ENCODE measurements around the gene MAP1A. TPM values are rescaled to one million over a fixed set of nuclear protein-coding genes. Genes with fewer than 3 reads are reported as not detected.

MAP1A gene
- total and polyA plus RNA-seq, 5 donors: 29.7 to 87.6 (median 49.5) TPM

GRCh38 chr15:43522247-43522646 lies 4.8 kb downstream of the MAP1A start:
- 83% methylated on average over 9 of the region's 9 CpGs for WGBS
- Histone ChIP-seq H3K4me1 (ENCODE audit: control insufficient read depth, insufficient read depth, low read length) (no peaks in the 10 kb centered on the region), H3K27ac (ENCODE audit: low read length) (no peak overlapping the region), H3K4me3 (ENCODE audit: low read length) (no peak overlapping the region), H3K27me3 (ENCODE audit: control insufficient read depth, insufficient read depth) (no peaks in the 10 kb centered on the region), H3K9me3 (ENCODE audit: control insufficient read depth, low read length) (no peaks in the 10 kb centered on the region)
- no peak for ATAC-seq
- no peak for DNase-seq
- intact Hi-C loops (cut with DNase I): no loop called here

GRCh38 chr15:43523646-43524045 lies 6.2 kb downstream of the MAP1A start:
- H3K4me3 ChIP-seq (ENCODE audit: low read length): no peak overlapping the region
- H3K4me1 ChIP-seq (ENCODE audit: control insufficient read depth, insufficient read depth, low read length): no peaks in the 10 kb centered on the region
- DNase-seq: no peak
- no peaks in the 10 kb centered on the region for H3K9me3 ChIP-seq (ENCODE audit: control insufficient read depth, low read length)
- no peak overlapping the region for H3K27ac ChIP-seq (ENCODE audit: low read length)
- intact Hi-C loops (cut with DNase I): no loop called here
- no peak for ATAC-seq
- H3K27me3 ChIP-seq (ENCODE audit: control insufficient read depth, insufficient read depth): no peaks in the 10 kb centered on the region
- 88% methylated on average over 7 of the region's 7 CpGs for WGBS

GRCh38 chr15:43524254-43524845 lies 6.9 kb downstream of the MAP1A start:
- H3K4me1 ChIP-seq (ENCODE audit: control insufficient read depth, insufficient read depth, low read length): no peaks in the 10 kb centered on the region
- DNase-seq (no peak), ATAC-seq (no peak)
- H3K4me3 ChIP-seq (ENCODE audit: low read length): no peak overlapping the region
- H3K27ac ChIP-seq (ENCODE audit: low read length): no peak overlapping the region
- intact Hi-C loops (cut with DNase I): no loop called here
- H3K27me3 ChIP-seq (ENCODE audit: control insufficient read depth, insufficient read depth): no peaks in the 10 kb centered on the region
- 93% methylated on average over 4 of the region's 4 CpGs for WGBS
- no peaks in the 10 kb centered on the region for H3K9me3 ChIP-seq (ENCODE audit: control insufficient read depth, low read length)

GRCh38 chr15:43525131-43525530 lies 7.7 kb downstream of the MAP1A start:
- ATAC-seq: no peak
- H3K9me3 ChIP-seq (ENCODE audit: control insufficient read depth, low read length): no peaks in the 10 kb centered on the region
- no peak overlapping the region for H3K27ac ChIP-seq (ENCODE audit: low read length)
- no peak for DNase-seq
- H3K4me1 ChIP-seq (ENCODE audit: control insufficient read depth, insufficient read depth, low read length): no peaks in the 10 kb centered on the region
- no peaks in the 10 kb centered on the region for H3K27me3 ChIP-seq (ENCODE audit: control insufficient read depth, insufficient read depth)
- H3K4me3 ChIP-seq (ENCODE audit: low read length): no peak overlapping the region
- intact Hi-C loops (cut with DNase I): no loop called here
- 90% methylated on average over 4 of the region's 4 CpGs for WGBS

- H3K4me1 ChIP-seq (ENCODE audit: control insufficient read depth, insufficient read depth, low read length): no peaks in the 10 kb centered on the region
- H3K27me3 ChIP-seq (ENCODE audit: control insufficient read depth, insufficient read depth): no peaks in the 10 kb centered on the region
- H3K4me3 ChIP-seq (ENCODE audit: low read length): no peak overlapping the region
- no peak overlapping the region for H3K27ac ChIP-seq (ENCODE audit: low read length)
- DNase-seq (no peak), ATAC-seq (no peak)
- intact Hi-C loops (cut with DNase I): no loop called here
- no peaks in the 10 kb centered on the region for H3K9me3 ChIP-seq (ENCODE audit: control insufficient read depth, low read length)
- WGBS: 85% methylated on average over 11 of the region's 11 CpGs
Measured at GRCh38 chr15:43526261-43526930, 9.0 kb downstream of the MAP1A start.

GRCh38 chr15:43527016-43527801 lies 9.8 kb downstream of the MAP1A start:
- H3K4me1 ChIP-seq (ENCODE audit: control insufficient read depth, insufficient read depth, low read length): no peaks in the 10 kb centered on the region
- H3K4me3 ChIP-seq (ENCODE audit: low read length): no peak overlapping the region
- ATAC-seq (no peak), DNase-seq (no peak)
- no peak overlapping the region for H3K27ac ChIP-seq (ENCODE audit: low read length)
- H3K27me3 ChIP-seq (ENCODE audit: control insufficient read depth, insufficient read depth): no peaks in the 10 kb centered on the region
- 77% methylated on average over 9 of the region's 9 CpGs for WGBS
- H3K9me3 ChIP-seq (ENCODE audit: control insufficient read depth, low read length): no peaks in the 10 kb centered on the region
- intact Hi-C loops (cut with DNase I): no loop called here

- DNase-seq: no peak
- intact Hi-C loops (cut with DNase I): no loop called here
- WGBS: 83% methylated on average over 12 of the region's 12 CpGs
Measured at GRCh38 chr15:43527802-43528541, 10.6 kb downstream of the MAP1A start.

GRCh38 chr15:43528542-43529007 lies 11.2 kb downstream of the MAP1A start:
- no peak overlapping the region for H3K27ac ChIP-seq (ENCODE audit: low read length)
- intact Hi-C loops (cut with DNase I): no loop called here
- DNase-seq (no peak), ATAC-seq (no peak)
- H3K27me3 ChIP-seq (ENCODE audit: control insufficient read depth, insufficient read depth): no peaks in the 10 kb centered on the region
- H3K4me1 ChIP-seq (ENCODE audit: control insufficient read depth, insufficient read depth, low read length): no peaks in the 10 kb centered on the region
- WGBS: 81% methylated on average over 11 of the region's 11 CpGs
- H3K4me3 ChIP-seq (ENCODE audit: low read length): no peak overlapping the region
- H3K9me3 ChIP-seq (ENCODE audit: control insufficient read depth, low read length): no peaks in the 10 kb centered on the region

More at GRCh38 chr15:43527802-43528541, 10.6 kb downstream of the MAP1A start:
- Histone ChIP-seq H3K4me1 (ENCODE audit: control insufficient read depth, insufficient read depth, low read length) (no peaks in the 10 kb centered on the region), H3K27ac (ENCODE audit: low read length) (no peak overlapping the region), H3K4me3 (ENCODE audit: low read length) (no peak overlapping the region), H3K9me3 (ENCODE audit: control insufficient read depth, low read length) (no peaks in the 10 kb centered on the region), H3K27me3 (ENCODE audit: control insufficient read depth, insufficient read depth) (no peaks in the 10 kb centered on the region)
- no peak for ATAC-seq

GRCh38 chr15:43529141-43529540 lies 11.7 kb downstream of the MAP1A start:
- H3K27ac ChIP-seq (ENCODE audit: low read length): no peak overlapping the region
- no peaks in the 10 kb centered on the region for H3K27me3 ChIP-seq (ENCODE audit: control insufficient read depth, insufficient read depth)
- intact Hi-C loops (cut with DNase I): no loop called here
- WGBS: 95% methylated on average over 15 of the region's 15 CpGs
- DNase-seq (no peak), ATAC-seq (no peak)
- no peak overlapping the region for H3K4me3 ChIP-seq (ENCODE audit: low read length)
- no peaks in the 10 kb centered on the region for H3K9me3 ChIP-seq (ENCODE audit: control insufficient read depth, low read length)
- no peaks in the 10 kb centered on the region for H3K4me1 ChIP-seq (ENCODE audit: control insufficient read depth, insufficient read depth, low read length)

- WGBS: 84% methylated on average over 12 of the region's 12 CpGs
- H3K27ac ChIP-seq (ENCODE audit: low read length): no peak overlapping the region
- no peaks in the 10 kb centered on the region for H3K27me3 ChIP-seq (ENCODE audit: control insufficient read depth, insufficient read depth)
- no peaks in the 10 kb centered on the region for H3K4me1 ChIP-seq (ENCODE audit: control insufficient read depth, insufficient read depth, low read length)
- DNase-seq: no peak
- no peak for ATAC-seq
- no peaks in the 10 kb centered on the region for H3K9me3 ChIP-seq (ENCODE audit: control insufficient read depth, low read length)
- intact Hi-C loops (cut with DNase I): no loop called here
- H3K4me3 ChIP-seq (ENCODE audit: low read length): no peak overlapping the region
Measured at GRCh38 chr15:43529587-43530345, 12.4 kb downstream of the MAP1A start.
